ENCODE measurements around the gene SLF2. TPM values are rescaled to one million over a fixed set of nuclear protein-coding genes. Genes with fewer than 3 reads are reported as not detected.

The SLF2 gene
- total RNA-seq, 1 donor from 2014 or later, result 46.1 TPM

DNA sequence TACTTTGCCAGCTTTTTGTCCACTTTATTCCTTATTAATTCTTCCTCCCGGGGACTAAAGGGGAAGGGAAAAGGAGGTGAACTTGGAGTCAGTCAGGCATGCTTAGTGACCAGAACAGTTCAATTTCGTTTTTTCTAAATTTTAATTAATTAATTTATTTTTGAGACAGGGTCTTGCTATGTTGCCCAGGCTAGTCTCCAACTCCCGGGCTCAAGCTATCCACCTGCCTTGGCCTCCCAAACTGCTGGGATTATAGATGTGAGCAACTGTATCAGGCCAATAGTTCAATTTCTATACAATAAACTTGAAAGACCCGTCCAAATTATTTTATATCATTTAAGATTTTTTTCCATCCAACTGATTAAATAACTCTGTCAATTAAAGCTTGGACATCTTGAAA is 1.3 kb upstream of the SLF2 start:
- Mint-ChIP-seq H3K4me1 (ENCODE audit: unreplicated experiment) (peaks cover 48% of the 10 kb centered on the region), H3K9me3 (no peaks in the 10 kb centered on the region), H3K27me3 (no peaks in the 10 kb centered on the region), H3K36me3 (peaks cover 4% of the 10 kb centered on the region), H3K27ac (no peak overlapping the region), H3K4me3 (peak overlapping the region; percentile 99)
- DNase-seq (ENCODE audit: extremely low spot score, unreplicated experiment), result no peak
- TF ChIP-seq, protein P1, sequence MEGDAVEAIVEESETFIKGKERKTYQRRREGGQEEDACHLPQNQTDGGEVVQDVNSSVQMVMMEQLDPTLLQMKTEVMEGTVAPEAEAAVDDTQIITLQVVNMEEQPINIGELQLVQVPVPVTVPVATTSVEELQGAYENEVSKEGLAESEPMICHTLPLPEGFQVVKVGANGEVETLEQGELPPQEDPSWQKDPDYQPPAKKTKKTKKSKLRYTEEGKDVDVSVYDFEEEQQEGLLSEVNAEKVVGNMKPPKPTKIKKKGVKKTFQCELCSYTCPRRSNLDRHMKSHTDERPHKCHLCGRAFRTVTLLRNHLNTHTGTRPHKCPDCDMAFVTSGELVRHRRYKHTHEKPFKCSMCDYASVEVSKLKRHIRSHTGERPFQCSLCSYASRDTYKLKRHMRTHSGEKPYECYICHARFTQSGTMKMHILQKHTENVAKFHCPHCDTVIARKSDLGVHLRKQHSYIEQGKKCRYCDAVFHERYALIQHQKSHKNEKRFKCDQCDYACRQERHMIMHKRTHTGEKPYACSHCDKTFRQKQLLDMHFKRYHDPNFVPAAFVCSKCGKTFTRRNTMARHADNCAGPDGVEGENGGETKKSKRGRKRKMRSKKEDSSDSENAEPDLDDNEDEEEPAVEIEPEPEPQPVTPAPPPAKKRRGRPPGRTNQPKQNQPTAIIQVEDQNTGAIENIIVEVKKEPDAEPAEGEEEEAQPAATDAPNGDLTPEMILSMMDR (conservative IDR thresholded peaks at IDR 0.05), result no peak

DNA sequence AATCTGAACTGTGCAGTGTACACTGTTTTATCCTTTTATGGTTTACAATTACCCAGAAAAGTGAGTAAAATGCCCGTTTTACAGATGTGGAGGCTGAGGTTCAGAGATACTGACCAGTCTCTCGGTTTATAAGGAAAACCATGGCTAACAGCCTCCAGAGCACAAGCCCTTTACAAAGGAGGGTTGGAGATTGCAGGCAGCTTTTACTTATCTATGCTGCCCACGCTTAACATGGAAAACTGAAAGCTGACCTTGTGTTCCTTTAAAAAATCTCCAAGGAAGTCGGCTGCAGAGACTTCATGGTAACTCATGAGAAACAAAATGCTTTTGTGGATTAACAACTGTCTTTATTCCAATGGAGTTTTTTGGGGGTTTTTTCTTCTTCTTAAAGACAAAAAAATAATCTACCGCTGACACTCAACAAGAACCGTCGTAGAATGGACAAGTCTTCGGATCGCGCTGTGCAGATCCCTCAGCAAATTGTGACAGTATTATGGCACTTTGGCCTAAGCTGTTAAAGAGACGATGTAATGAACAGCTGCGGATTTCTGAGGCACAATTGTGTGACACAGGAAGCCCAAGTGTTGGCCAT is 654 bp upstream of the SLF2 start:
- peaks cover 9% of the 10 kb centered on the region for H3K36me3 Mint-ChIP-seq
- peak overlapping the region; percentile 99 for H3K4me3 Mint-ChIP-seq
- H3K9me3 Mint-ChIP-seq, result no peaks in the 10 kb centered on the region
- no peaks in the 10 kb centered on the region for H3K27me3 Mint-ChIP-seq
- H3K4me1 Mint-ChIP-seq (ENCODE audit: unreplicated experiment), result peaks cover 47% of the 10 kb centered on the region
- TF ChIP-seq, protein P1 (conservative IDR thresholded peaks at IDR 0.05), result no peak
- H3K27ac Mint-ChIP-seq, result peak overlapping the region; percentile 61
- no peak for DNase-seq (ENCODE audit: extremely low spot score, unreplicated experiment)

DNA sequence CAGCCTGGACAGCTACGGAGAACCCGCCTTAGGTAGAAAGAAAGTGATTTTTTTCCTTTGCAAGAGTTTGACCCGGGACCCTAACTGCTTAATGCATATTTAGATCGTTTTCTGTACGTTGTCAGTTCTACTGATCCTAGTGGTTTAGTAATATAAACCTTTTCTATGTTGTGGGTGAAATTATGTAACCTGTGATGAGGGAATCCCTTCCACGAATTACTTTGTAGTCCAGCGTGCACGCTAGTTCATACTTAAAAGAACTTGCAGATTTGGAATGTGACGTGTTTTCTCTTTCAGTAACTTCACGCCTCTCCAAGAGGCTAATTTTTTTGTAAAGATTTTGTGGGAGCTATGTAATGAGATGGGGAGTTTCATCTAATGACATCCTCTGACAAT is 705 bp downstream of the SLF2 start:
- no peaks in the 10 kb centered on the region for H3K9me3 Mint-ChIP-seq
- DNase-seq (ENCODE audit: extremely low spot score, unreplicated experiment), result no peak
- peak overlapping the region; percentile 91 for H3K27ac Mint-ChIP-seq
- H3K36me3 Mint-ChIP-seq, result peaks cover 9% of the 10 kb centered on the region
- no peaks in the 10 kb centered on the region for H3K27me3 Mint-ChIP-seq
- H3K4me1 Mint-ChIP-seq (ENCODE audit: unreplicated experiment), result peaks cover 36% of the 10 kb centered on the region
- H3K4me3 Mint-ChIP-seq, result peak overlapping the region; percentile 99
- TF ChIP-seq, protein P1 (conservative IDR thresholded peaks at IDR 0.05), result no peak

DNA sequence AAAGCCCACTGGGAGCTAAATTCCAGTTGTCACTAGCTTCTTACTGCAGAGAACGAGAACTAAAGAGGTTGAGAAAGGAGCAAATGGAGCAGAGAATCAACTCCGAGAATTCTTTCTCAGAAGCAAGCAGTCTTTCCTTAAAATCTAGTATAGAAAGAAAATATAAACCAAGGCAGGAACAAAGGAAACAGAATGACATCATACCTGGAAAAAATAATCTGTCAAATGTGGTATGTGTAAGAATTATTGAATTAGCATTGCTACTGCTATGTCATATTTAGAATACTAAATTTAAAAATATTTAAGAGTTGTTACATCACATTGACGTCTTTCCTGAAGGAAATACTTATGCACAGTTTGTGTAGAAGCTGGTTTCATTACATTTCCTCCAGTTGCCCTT is 4.3 kb downstream of the SLF2 start:
- TF ChIP-seq, protein P1 (conservative IDR thresholded peaks at IDR 0.05), result no peak
- no peaks in the 10 kb centered on the region for H3K27me3 Mint-ChIP-seq
- peaks cover 9% of the 10 kb centered on the region for H3K36me3 Mint-ChIP-seq
- no peaks in the 10 kb centered on the region for H3K9me3 Mint-ChIP-seq
- H3K4me1 Mint-ChIP-seq (ENCODE audit: unreplicated experiment), result peaks cover 22% of the 10 kb centered on the region
- no peak overlapping the region for H3K4me3 Mint-ChIP-seq
- no peak for DNase-seq (ENCODE audit: extremely low spot score, unreplicated experiment)
- no peak overlapping the region for H3K27ac Mint-ChIP-seq

DNA sequence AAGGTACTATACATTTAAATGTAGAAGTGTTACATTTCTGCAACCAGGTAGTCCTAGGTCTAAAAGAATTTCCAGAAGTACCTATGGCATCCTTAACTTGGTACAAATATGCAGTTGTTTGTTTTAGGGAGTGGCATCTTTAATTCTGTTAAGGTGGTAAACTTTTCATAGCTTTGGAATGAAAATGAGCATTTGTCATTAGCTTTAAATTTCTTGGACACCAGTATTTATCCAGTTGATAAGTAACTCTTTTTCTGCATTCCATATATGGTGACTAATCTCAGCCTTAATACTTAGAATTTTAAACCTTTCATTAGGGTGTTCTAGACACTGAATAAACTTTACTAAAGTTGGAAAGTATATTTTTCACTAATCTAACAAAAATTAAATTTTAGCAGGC is 10.8 kb downstream of the SLF2 start:
- Mint-ChIP-seq H3K27ac (no peak overlapping the region), H3K9me3 (no peaks in the 10 kb centered on the region), H3K4me3 (no peak overlapping the region), H3K36me3 (peaks cover 21% of the 10 kb centered on the region), H3K4me1 (ENCODE audit: unreplicated experiment) (peaks cover 5% of the 10 kb centered on the region), H3K27me3 (no peaks in the 10 kb centered on the region)
- TF ChIP-seq, protein P1 (conservative IDR thresholded peaks at IDR 0.05), result no peak
- no peak for DNase-seq (ENCODE audit: extremely low spot score, unreplicated experiment)

DNA sequence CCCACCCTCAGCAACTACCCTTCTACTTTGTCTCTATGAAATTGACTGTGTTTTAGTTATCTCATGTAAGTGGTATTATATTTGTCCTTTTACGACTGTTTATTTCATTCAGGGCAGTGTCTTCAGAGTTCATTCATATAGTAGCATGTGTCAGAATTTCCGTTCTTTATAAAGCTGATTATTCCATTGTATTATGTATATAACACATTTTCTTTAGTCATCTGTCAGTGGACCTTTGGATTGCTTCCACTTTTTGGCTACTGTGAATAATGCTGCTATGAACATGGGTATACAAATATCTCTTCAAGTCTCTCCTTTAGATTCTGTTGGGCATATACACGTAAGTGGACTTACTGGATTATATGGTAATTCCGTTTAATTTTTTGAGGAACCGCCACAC is 14.5 kb downstream of the SLF2 start:
- Mint-ChIP-seq H3K36me3 (peaks cover 35% of the 10 kb centered on the region), H3K9me3 (no peaks in the 10 kb centered on the region), H3K4me3 (no peak overlapping the region), H3K27me3 (no peaks in the 10 kb centered on the region), H3K4me1 (ENCODE audit: unreplicated experiment) (peaks cover 5% of the 10 kb centered on the region), H3K27ac (no peak overlapping the region)
- no peak for DNase-seq (ENCODE audit: extremely low spot score, unreplicated experiment)
- TF ChIP-seq, protein P1 (conservative IDR thresholded peaks at IDR 0.05), result no peak

All from type B pancreatic cell (in vitro differentiated cells).